Sigmoid colon (tissue), 4 donors: ENCODE results near the gene ISYNA1.

Experiments
- POLR2AphosphoS5 ChIP-seq, 4 donors: sonication (generic); formaldehyde crosslinking; IDR thresholded peaks; one replicate each; pipeline ENCODE4 v1.6.1; 2017; ENCODE audit warnings: antibody characterized with exemption in 4 of 4
- TF ChIP-seq, protein P1 (sequence below), 4 experiments: fragments of 450-650 bp in 3 of 4; fragments of 200-600 bp in 1 of 4; IDR thresholded peaks; one replicate each; pipeline ENCODE4 v1.5.1; 2016 to 2019; ENCODE audit warnings: antibody characterized with exemption in 4 of 4, mild to moderate bottlenecking in 3 of 4, moderate library complexity in 2 of 4

DNA sequence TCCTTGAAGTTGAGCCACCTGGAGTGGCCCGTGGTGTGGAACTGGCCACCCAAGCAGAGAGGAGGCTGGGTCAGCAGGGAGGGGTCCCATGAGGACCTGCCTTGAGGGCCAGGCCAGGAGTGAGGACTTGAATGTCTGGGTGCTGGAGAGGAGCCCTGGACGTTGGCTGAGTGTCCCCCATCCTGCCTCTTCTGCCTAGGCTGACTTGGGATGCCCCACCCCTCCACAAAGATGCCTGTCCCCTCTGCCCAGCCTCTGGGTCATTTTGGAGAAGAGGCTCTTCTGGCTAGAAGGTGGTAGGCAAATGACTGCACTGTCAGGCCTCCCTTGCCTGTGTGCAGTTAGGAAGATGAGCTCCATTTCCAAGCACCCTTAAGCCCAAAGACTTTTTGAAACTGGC, 17.0 kb downstream of the ISYNA1 start:
- TF ChIP-seq, protein P1, sequence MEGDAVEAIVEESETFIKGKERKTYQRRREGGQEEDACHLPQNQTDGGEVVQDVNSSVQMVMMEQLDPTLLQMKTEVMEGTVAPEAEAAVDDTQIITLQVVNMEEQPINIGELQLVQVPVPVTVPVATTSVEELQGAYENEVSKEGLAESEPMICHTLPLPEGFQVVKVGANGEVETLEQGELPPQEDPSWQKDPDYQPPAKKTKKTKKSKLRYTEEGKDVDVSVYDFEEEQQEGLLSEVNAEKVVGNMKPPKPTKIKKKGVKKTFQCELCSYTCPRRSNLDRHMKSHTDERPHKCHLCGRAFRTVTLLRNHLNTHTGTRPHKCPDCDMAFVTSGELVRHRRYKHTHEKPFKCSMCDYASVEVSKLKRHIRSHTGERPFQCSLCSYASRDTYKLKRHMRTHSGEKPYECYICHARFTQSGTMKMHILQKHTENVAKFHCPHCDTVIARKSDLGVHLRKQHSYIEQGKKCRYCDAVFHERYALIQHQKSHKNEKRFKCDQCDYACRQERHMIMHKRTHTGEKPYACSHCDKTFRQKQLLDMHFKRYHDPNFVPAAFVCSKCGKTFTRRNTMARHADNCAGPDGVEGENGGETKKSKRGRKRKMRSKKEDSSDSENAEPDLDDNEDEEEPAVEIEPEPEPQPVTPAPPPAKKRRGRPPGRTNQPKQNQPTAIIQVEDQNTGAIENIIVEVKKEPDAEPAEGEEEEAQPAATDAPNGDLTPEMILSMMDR (IDR thresholded peaks at IDR 0.05), result no peak
- no peak for TF ChIP-seq POLR2AphosphoS5 (IDR thresholded peaks at IDR 0.05)
